ENCODE results near the gene MTMR6. TPM values are rescaled to one million over a fixed set of nuclear protein-coding genes. Genes with fewer than 3 reads are reported as not detected.
A peak's percentile ranks its signal among the peaks of the same experiment; 100 is the strongest.

MTMR6 gene
- 10 to 100 TPM; 16.5 to 19.0 (median 18.2) TPM for total RNA-seq

- TF ChIP-seq CTCF (IDR thresholded peaks at IDR 0.05) (peak; percentile 98 to 100 (median 100)), EP300 (IDR thresholded peaks at IDR 0.05) (peak; percentile 15 to 75), POLR2A (IDR thresholded peaks at IDR 0.05) (peak in 1 of 2 donors; percentile 49)
- H3K36me3 ChIP-seq, result no peaks in the 10 kb centered on the region
- H3K27me3 ChIP-seq, result no peaks in the 10 kb centered on the region
- DNase-seq (ENCODE audit: low spot score in 2 of 2), result peak; percentile 78 to 86
- peaks cover 0 to 34% (median 11%) of the 10 kb centered on the region in 4 donors for H3K4me1 ChIP-seq
- H3K4me3 ChIP-seq, result peak within 1 kb of the TSS; percentile 70 to 92 (median 92)
- WGBS, 2 donors, result 1 to 2% methylated on average over 47 to 60 of the region's 65 CpGs
- no peaks in the 10 kb centered on the region for H3K9me3 ChIP-seq
- H3K27ac ChIP-seq, result peak within 1 kb of the TSS; percentile 62 to 93 (median 90)
Observed at GRCh38 chr13:25286969-25287961, at the start of gene MTMR6. Gene MTMR6 (minus strand): TSS chr13:25287488. CDS start chr13:25287247, 241 bp downstream.

- no peak overlapping the region for H3K4me3 ChIP-seq
- no peaks in the 10 kb centered on the region for H3K4me1 ChIP-seq
- TF ChIP-seq CTCF (IDR thresholded peaks at IDR 0.05), result no peak
- TF ChIP-seq POLR2A (IDR thresholded peaks at IDR 0.05), result no peak
- no peak for TF ChIP-seq EP300 (IDR thresholded peaks at IDR 0.05)
- no peak overlapping the region for H3K27ac ChIP-seq
- DNase-seq (ENCODE audit: low spot score in 2 of 2), result no peak
- WGBS, 2 donors, result 56 to 58% methylated on average over 3 of the region's 3 CpGs
- H3K27me3 ChIP-seq, result no peaks in the 10 kb centered on the region
- no peaks in the 10 kb centered on the region for H3K9me3 ChIP-seq
- H3K36me3 ChIP-seq, result peaks cover 0 to 53% (median 6%) of the 10 kb centered on the region in 3 donors
Observed at GRCh38 chr13:25335856-25336255, 48.6 kb upstream of the MTMR6 start.

DNA sequence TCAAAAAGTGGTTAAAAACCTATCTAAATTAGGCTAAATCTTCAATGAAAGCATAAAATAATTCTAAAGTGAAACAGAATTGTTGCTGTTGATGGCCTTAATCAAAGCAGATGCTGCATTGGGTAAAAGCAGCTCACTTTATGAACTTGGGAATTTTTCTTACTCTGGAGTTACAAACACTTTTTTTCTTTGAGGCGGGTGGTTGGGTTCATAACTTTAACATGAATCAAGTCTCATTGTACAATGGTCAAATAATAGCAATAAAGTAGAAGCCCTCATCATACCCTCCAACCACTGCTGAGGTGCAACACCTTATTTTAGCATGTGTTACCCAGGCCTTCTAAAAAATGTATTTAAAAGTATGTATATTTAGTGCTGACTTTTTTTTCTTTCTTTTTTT is 43.3 kb upstream of the MTMR6 start:
- no peaks in the 10 kb centered on the region for H3K4me1 ChIP-seq
- peaks cover 0 to 76% (median 15%) of the 10 kb centered on the region in 3 donors for H3K36me3 ChIP-seq
- H3K4me3 ChIP-seq, result no peak overlapping the region
- H3K27me3 ChIP-seq, result no peaks in the 10 kb centered on the region
- DNase-seq (ENCODE audit: low spot score in 2 of 2), result no peak
- no peak for TF ChIP-seq CTCF (IDR thresholded peaks at IDR 0.05)
- TF ChIP-seq POLR2A (IDR thresholded peaks at IDR 0.05), result no peak
- TF ChIP-seq EP300 (IDR thresholded peaks at IDR 0.05), result no peak
- no peaks in the 10 kb centered on the region for H3K9me3 ChIP-seq
- 75 to 84% methylated on average over 1 of the region's 1 CpG for WGBS, 2 donors
- H3K27ac ChIP-seq, result no peak overlapping the region

- H3K27ac ChIP-seq, result no peak overlapping the region
- no peak for DNase-seq (ENCODE audit: low spot score in 2 of 2)
- H3K36me3 ChIP-seq, result peaks cover 0 to 85% (median 21%) of the 10 kb centered on the region in 3 donors
- no peak overlapping the region for H3K4me3 ChIP-seq
- TF ChIP-seq CTCF (IDR thresholded peaks at IDR 0.05) (no peak), POLR2A (IDR thresholded peaks at IDR 0.05) (no peak), EP300 (IDR thresholded peaks at IDR 0.05) (no peak)
- H3K27me3 ChIP-seq, result no peaks in the 10 kb centered on the region
- WGBS, 2 donors, result 88 to 97% methylated on average over 4 of the region's 4 CpGs
- no peaks in the 10 kb centered on the region for H3K4me1 ChIP-seq
- no peaks in the 10 kb centered on the region for H3K9me3 ChIP-seq
Observed at GRCh38 chr13:25329706-25330105, 42.4 kb upstream of the MTMR6 start.

DNA sequence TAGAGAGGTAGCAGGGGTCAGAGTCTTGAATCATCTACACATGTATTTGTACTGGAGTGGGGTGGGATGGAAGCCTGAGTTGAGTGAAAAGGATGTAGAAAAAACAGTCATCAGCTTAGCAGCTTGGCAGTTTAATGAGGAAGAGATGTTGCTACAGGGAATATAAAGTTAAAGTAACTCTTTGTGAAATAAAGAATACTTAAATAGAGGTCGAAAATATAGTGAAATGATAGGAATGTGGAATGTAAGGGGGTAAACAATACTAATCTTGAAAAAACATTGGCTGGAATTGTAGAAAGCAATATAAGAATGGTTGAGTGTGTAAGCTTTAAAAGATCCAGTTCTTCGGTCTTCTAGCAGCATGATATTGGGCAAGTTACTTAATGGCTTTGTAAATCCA is 36.8 kb upstream of the MTMR6 start:
- no peaks in the 10 kb centered on the region for H3K27me3 ChIP-seq
- no peak overlapping the region for H3K4me3 ChIP-seq
- no peaks in the 10 kb centered on the region for H3K9me3 ChIP-seq
- 48 to 49% methylated on average over 2 of the region's 2 CpGs for WGBS, 2 donors
- H3K36me3 ChIP-seq, result peaks cover 0 to 86% (median 26%) of the 10 kb centered on the region in 3 donors
- H3K27ac ChIP-seq, result no peak overlapping the region
- no peak for DNase-seq (ENCODE audit: low spot score in 2 of 2)
- no peaks in the 10 kb centered on the region for H3K4me1 ChIP-seq
- no peak for TF ChIP-seq EP300 (IDR thresholded peaks at IDR 0.05)

Data from tibial nerve (tissue), 4 donors.